ENCODE measurements around the gene RAB37. TPM values are rescaled to one million over a fixed set of nuclear protein-coding genes. Genes with fewer than 3 reads are reported as not detected.

Gene RAB37
- total and polyA plus RNA-seq, 2 donors from 2014 or later: 1.7 to 5.6 TPM

DNA sequence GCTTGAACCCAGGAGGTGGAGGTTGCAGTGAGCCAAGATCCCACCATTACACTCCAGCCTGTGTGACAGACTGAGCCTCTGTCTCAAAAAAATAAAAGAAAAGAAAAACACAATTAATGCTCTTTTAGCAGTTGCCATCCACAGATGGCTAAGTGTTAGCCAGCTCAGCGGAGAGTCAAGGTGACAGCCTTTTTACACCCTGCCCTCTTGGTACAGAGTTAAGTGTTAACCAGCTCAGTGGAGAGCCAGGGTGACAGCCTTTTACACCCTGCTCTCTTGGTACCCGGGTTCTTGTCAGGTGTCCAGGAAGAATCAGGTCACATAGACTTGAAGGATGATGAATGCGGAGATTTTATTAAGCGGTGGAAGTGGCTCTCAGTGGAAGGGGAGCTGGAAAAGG lies 16.6 kb upstream of the RAB37 start:
- H3K27ac ChIP-seq (ENCODE audit: low read depth in 2 of 2, low read length in 2 of 2): no peak overlapping the region
- H3K9ac ChIP-seq (ENCODE audit: low read length in 3 of 3): no peak overlapping the region
- FAIRE-seq (no peak), DNase-seq (no peak)
- no peaks in the 10 kb centered on the region for H3K27me3 ChIP-seq (ENCODE audit: control insufficient read depth, insufficient read depth, low read length)
- H3K36me3 ChIP-seq (ENCODE audit: control insufficient read depth in 2 of 3, insufficient read depth in 3 of 3, low read length in 3 of 3): no peaks in the 10 kb centered on the region
- TF ChIP-seq, protein P1, sequence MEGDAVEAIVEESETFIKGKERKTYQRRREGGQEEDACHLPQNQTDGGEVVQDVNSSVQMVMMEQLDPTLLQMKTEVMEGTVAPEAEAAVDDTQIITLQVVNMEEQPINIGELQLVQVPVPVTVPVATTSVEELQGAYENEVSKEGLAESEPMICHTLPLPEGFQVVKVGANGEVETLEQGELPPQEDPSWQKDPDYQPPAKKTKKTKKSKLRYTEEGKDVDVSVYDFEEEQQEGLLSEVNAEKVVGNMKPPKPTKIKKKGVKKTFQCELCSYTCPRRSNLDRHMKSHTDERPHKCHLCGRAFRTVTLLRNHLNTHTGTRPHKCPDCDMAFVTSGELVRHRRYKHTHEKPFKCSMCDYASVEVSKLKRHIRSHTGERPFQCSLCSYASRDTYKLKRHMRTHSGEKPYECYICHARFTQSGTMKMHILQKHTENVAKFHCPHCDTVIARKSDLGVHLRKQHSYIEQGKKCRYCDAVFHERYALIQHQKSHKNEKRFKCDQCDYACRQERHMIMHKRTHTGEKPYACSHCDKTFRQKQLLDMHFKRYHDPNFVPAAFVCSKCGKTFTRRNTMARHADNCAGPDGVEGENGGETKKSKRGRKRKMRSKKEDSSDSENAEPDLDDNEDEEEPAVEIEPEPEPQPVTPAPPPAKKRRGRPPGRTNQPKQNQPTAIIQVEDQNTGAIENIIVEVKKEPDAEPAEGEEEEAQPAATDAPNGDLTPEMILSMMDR (IDR thresholded peaks at IDR 0.05; ENCODE audit: borderline replicate concordance, extremely low read depth, insufficient read depth): no peak
- H3K4me3 ChIP-seq (ENCODE audit: low read length in 3 of 3): no peak overlapping the region
- no peaks in the 10 kb centered on the region for H3K4me1 ChIP-seq (ENCODE audit: control insufficient read depth in 2 of 3, insufficient read depth in 2 of 3, low read depth in 1 of 3, low read length in 3 of 3)
- no peaks in the 10 kb centered on the region for H3K9me3 ChIP-seq (ENCODE audit: control insufficient read depth in 2 of 3, insufficient read depth in 1 of 3, low read length in 3 of 3)
- intact Hi-C loops (cut with DNase I): no loop called here

DNA sequence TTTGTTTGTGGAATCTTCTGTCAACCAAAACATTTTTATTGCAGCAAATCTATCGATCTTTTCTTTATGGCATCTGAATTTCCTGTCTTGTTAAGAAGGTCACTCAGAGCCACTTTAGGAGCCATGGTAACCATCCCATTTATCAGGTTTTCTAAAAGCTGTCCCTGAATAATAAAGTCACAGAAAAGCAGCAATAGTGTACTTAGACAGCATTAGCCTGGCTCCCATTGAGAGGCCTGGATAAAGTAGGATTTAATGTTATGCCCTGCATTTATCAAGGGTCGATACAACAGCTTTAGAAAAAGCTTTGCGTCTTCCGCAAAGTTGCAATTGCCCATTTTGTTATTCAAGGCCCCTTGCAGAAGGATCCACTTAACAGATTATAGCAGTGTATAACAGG lies 14.3 kb upstream of the RAB37 start:
- FAIRE-seq (no peak), DNase-seq (no peak)
- H3K9ac ChIP-seq (ENCODE audit: low read length in 3 of 3): no peak overlapping the region
- intact Hi-C loops (cut with DNase I): no loop called here
- no peaks in the 10 kb centered on the region for H3K27me3 ChIP-seq (ENCODE audit: control insufficient read depth, insufficient read depth, low read length)
- H3K27ac ChIP-seq (ENCODE audit: low read depth in 2 of 2, low read length in 2 of 2): no peak overlapping the region
- TF ChIP-seq, protein P1 (IDR thresholded peaks at IDR 0.05; ENCODE audit: borderline replicate concordance, extremely low read depth, insufficient read depth): no peak
- no peaks in the 10 kb centered on the region for H3K36me3 ChIP-seq (ENCODE audit: control insufficient read depth in 2 of 3, insufficient read depth in 3 of 3, low read length in 3 of 3)
- no peak overlapping the region for H3K4me3 ChIP-seq (ENCODE audit: low read length in 3 of 3)
- no peaks in the 10 kb centered on the region for H3K4me1 ChIP-seq (ENCODE audit: control insufficient read depth in 2 of 3, insufficient read depth in 2 of 3, low read depth in 1 of 3, low read length in 3 of 3)
- no peaks in the 10 kb centered on the region for H3K9me3 ChIP-seq (ENCODE audit: control insufficient read depth in 2 of 3, insufficient read depth in 1 of 3, low read length in 3 of 3)

DNA sequence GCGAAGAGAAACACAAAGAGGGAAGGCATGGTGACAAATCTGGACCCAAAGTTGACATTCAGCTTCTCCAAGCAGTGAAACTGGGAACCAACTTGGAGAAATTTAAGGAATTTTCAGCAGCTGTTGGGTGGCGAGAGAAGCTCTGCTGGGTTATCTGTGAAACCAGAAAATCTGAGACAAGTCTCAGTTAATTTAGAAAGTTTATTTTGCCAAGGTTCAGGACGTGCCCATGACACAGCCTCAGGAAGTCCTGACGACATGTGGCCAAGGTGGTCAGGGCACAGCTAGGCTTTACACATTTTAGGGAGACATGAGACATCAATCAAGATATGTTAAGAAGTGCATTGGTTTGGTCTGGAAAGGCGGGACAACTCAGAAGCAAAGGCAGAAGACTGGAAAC lies 13.2 kb upstream of the RAB37 start:
- intact Hi-C loops (cut with DNase I): no loop called here

More for the DNA sequence above, 13.2 kb upstream of the RAB37 start:
- no peak for DNase-seq
- Histone ChIP-seq H3K9ac (ENCODE audit: low read length in 3 of 3) (no peak overlapping the region), H3K27ac (ENCODE audit: low read depth in 2 of 2, low read length in 2 of 2) (no peak overlapping the region), H3K4me3 (ENCODE audit: low read length in 3 of 3) (no peak overlapping the region), H3K36me3 (ENCODE audit: control insufficient read depth in 2 of 3, insufficient read depth in 3 of 3, low read length in 3 of 3) (no peaks in the 10 kb centered on the region), H3K27me3 (ENCODE audit: control insufficient read depth, insufficient read depth, low read length) (no peaks in the 10 kb centered on the region), H3K9me3 (ENCODE audit: control insufficient read depth in 2 of 3, insufficient read depth in 1 of 3, low read length in 3 of 3) (no peaks in the 10 kb centered on the region), H3K4me1 (ENCODE audit: control insufficient read depth in 2 of 3, insufficient read depth in 2 of 3, low read depth in 1 of 3, low read length in 3 of 3) (no peaks in the 10 kb centered on the region)
- no peak for FAIRE-seq
- TF ChIP-seq, protein P1 (IDR thresholded peaks at IDR 0.05; ENCODE audit: borderline replicate concordance, extremely low read depth, insufficient read depth): no peak

Data from kidney (tissue), 14 donors.